Measurements from ENCODE around the gene ABLIM2.

The ABLIM2 gene

GRCh38 chr4:8192748-8193738 is 34.4 kb upstream of the ABLIM2 start:
- DNase-seq, result peak; percentile 9

GRCh38 chr4:8191136-8191747 is 32.6 kb upstream of the ABLIM2 start:
- DNase-seq, result no peak

- DNase-seq, result no peak
Observed at GRCh38 chr4:8189551-8190466, 31.2 kb upstream of the ABLIM2 start.

- DNase-seq, result peak; percentile 39
Observed at GRCh38 chr4:8188743-8189550, 30.3 kb upstream of the ABLIM2 start.

- DNase-seq, result no peak
Observed at GRCh38 chr4:8188085-8188484, 29.5 kb upstream of the ABLIM2 start.

GRCh38 chr4:8185930-8186329 is 27.3 kb upstream of the ABLIM2 start:
- DNase-seq, result no peak

GRCh38 chr4:8185295-8185694 is 26.7 kb upstream of the ABLIM2 start:
- no peak for DNase-seq

GRCh38 chr4:8184061-8184460 is 25.4 kb upstream of the ABLIM2 start:
- DNase-seq, result no peak

GRCh38 chr4:8182858-8183725 is 24.5 kb upstream of the ABLIM2 start:
- DNase-seq, result no peak

GRCh38 chr4:8182294-8182693 is 23.7 kb upstream of the ABLIM2 start:
- DNase-seq, result no peak

- no peak for DNase-seq
Observed at GRCh38 chr4:8181844-8182243, 23.2 kb upstream of the ABLIM2 start.

GRCh38 chr4:8181119-8181518 is 22.5 kb upstream of the ABLIM2 start:
- DNase-seq, result no peak

GRCh38 chr4:8180310-8181093 is 21.9 kb upstream of the ABLIM2 start:
- DNase-seq, result no peak

- no peak for DNase-seq
Observed at GRCh38 chr4:8179771-8180170, 21.2 kb upstream of the ABLIM2 start.

- DNase-seq, result no peak
Observed at GRCh38 chr4:8179074-8179473, 20.5 kb upstream of the ABLIM2 start.

GRCh38 chr4:8177956-8178355 is 19.3 kb upstream of the ABLIM2 start:
- DNase-seq, result no peak

GRCh38 chr4:8177552-8177951 is 18.9 kb upstream of the ABLIM2 start:
- DNase-seq, result no peak

- DNase-seq, result peak; percentile 46
Observed at GRCh38 chr4:8176547-8177399, 18.2 kb upstream of the ABLIM2 start.

GRCh38 chr4:8175686-8176085 is 17.1 kb upstream of the ABLIM2 start:
- no peak for DNase-seq

All from NCI-H526 treated with DMSO at 0.1 percent for 48 hours (cell line).